Panc1 (cell line): Measurements from ENCODE around the gene TMEM98.

Experiments
- POLR2AphosphoS5 ChIP-seq: IDR thresholded peaks from 2 replicates; pipeline ENCODE4 v1.6.1; 2012; ENCODE audit warnings: mild to moderate bottlenecking, low read depth, low read length, moderate library complexity
- SIN3A ChIP-seq: IDR thresholded peaks from 2 replicates; pipeline ENCODE4 v1.6.1; 2012; ENCODE audit warnings: low read depth, mild to moderate bottlenecking, low read length, moderate library complexity, borderline replicate concordance; ENCODE audit not compliant: insufficient read depth
- TF ChIP-seq, protein P1 (sequence below): fragments of 450-650 bp; IDR thresholded peaks from 2 replicates; pipeline ENCODE4 v1.5.1; 2017; ENCODE audit warnings: mild to moderate bottlenecking

DNA sequence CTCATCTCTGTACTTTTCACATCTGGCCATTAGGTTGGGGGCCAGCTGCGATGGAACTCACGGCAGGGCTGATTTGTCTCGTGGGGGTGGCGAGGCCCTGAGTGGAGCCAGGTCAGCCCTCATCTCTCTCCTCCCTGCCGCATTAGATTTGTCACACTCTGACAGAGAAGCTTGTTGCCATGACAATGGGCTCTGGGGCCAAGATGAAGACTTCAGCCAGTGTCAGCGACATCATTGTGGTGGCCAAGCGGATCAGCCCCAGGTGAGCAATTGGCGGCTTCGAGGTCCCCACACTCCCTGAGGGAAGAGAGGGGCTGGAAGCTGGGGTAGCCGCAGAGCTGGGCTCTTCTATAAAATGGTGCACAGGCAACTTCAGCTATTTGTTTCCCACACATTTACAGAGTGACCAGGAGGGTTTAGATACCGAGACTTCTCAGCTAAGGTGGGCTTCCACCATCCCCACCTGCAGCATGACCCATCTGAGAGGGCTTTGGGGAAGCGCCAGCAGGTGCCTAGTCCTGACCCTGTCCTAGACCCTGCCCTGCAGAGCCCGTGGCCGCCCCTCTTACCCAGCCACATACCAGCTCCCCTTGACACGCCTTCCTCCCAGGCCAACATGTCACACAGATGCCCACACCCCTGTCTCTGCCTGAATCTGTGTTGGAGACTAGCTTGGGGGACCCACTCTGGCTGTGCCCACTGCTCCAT, 8.4 kb downstream of the TMEM98 start:
- TF ChIP-seq, protein P1, sequence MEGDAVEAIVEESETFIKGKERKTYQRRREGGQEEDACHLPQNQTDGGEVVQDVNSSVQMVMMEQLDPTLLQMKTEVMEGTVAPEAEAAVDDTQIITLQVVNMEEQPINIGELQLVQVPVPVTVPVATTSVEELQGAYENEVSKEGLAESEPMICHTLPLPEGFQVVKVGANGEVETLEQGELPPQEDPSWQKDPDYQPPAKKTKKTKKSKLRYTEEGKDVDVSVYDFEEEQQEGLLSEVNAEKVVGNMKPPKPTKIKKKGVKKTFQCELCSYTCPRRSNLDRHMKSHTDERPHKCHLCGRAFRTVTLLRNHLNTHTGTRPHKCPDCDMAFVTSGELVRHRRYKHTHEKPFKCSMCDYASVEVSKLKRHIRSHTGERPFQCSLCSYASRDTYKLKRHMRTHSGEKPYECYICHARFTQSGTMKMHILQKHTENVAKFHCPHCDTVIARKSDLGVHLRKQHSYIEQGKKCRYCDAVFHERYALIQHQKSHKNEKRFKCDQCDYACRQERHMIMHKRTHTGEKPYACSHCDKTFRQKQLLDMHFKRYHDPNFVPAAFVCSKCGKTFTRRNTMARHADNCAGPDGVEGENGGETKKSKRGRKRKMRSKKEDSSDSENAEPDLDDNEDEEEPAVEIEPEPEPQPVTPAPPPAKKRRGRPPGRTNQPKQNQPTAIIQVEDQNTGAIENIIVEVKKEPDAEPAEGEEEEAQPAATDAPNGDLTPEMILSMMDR, result no peak
- no peak for TF ChIP-seq POLR2AphosphoS5
- no peak for TF ChIP-seq SIN3A
